ENCODE measurements around the gene NXN. TPM values are rescaled to one million over a fixed set of nuclear protein-coding genes. Genes with fewer than 3 reads are reported as not detected.

Gene NXN
- total RNA-seq, 6 donors from 2014 or later, result 32.4 to 63.1 (median 52.2) TPM

- Histone ChIP-seq H3K27me3 (no peaks in the 10 kb centered on the region), H3K9me3 (no peaks in the 10 kb centered on the region), H3K4me3 (no peak overlapping the region), H3K4me1 (peaks cover 6 to 15% (median 8%) of the 10 kb centered on the region in 4 donors), H3K27ac (no peak overlapping the region), H3K36me3 (no peaks in the 10 kb centered on the region)
- no peak for TF ChIP-seq CTCF (IDR thresholded peaks at IDR 0.05)
- TF ChIP-seq POLR2AphosphoS5 (IDR thresholded peaks at IDR 0.05), result no peak
- no peak for TF ChIP-seq POLR2A (IDR thresholded peaks at IDR 0.05)
- no peak for ATAC-seq (ENCODE audit: low FRiP score in 2 of 2)
- no peak for DNase-seq
- WGBS, 2 donors, result 61 to 82% methylated on average over 12 to 13 of the region's 13 CpGs
These were observed 13.4 kb upstream of the NXN start for GRCh38 chr17:992933-993332.

- ATAC-seq (ENCODE audit: low FRiP score in 2 of 2) (no peak), DNase-seq (no peak)
- Histone ChIP-seq H3K27ac (no peak overlapping the region), H3K4me3 (no peak overlapping the region), H3K9me3 (no peaks in the 10 kb centered on the region), H3K36me3 (no peaks in the 10 kb centered on the region), H3K4me1 (no peaks in the 10 kb centered on the region), H3K27me3 (no peaks in the 10 kb centered on the region)
- TF ChIP-seq CTCF (IDR thresholded peaks at IDR 0.05), result no peak
- TF ChIP-seq EP300 (IDR thresholded peaks at IDR 0.05), result no peak
- no peak for TF ChIP-seq POLR2A (IDR thresholded peaks at IDR 0.05)
- no peak for TF ChIP-seq POLR2AphosphoS5 (IDR thresholded peaks at IDR 0.05)
- WGBS, 2 donors, result 84 to 94% methylated on average over 10 to 11 of the region's 11 CpGs
These were observed 9.0 kb upstream of the NXN start for GRCh38 chr17:988561-988960.

- no peak overlapping the region for H3K27ac ChIP-seq
- TF ChIP-seq POLR2AphosphoS5 (IDR thresholded peaks at IDR 0.05), result no peak
- no peak for TF ChIP-seq EP300 (IDR thresholded peaks at IDR 0.05)
- no peak for TF ChIP-seq POLR2A (IDR thresholded peaks at IDR 0.05)
- no peak for TF ChIP-seq CTCF (IDR thresholded peaks at IDR 0.05)
- DNase-seq (no peak), ATAC-seq (ENCODE audit: low FRiP score in 2 of 2) (no peak)
- no peaks in the 10 kb centered on the region for H3K27me3 ChIP-seq
- H3K36me3 ChIP-seq, result no peaks in the 10 kb centered on the region
- no peaks in the 10 kb centered on the region for H3K9me3 ChIP-seq
- H3K4me3 ChIP-seq, result no peak overlapping the region
- H3K4me1 ChIP-seq, result no peaks in the 10 kb centered on the region
- 96% methylated on average over 15 of the region's 15 CpGs for WGBS, 2 donors
These were observed 8.4 kb upstream of the NXN start for GRCh38 chr17:987931-988330.

GRCh38 chr17:986322-986929, 6.8 kb upstream of the NXN start:
- no peaks in the 10 kb centered on the region for H3K9me3 ChIP-seq
- no peaks in the 10 kb centered on the region for H3K27me3 ChIP-seq
- no peak overlapping the region for H3K27ac ChIP-seq
- no peak for DNase-seq
- H3K36me3 ChIP-seq, result no peaks in the 10 kb centered on the region
- no peaks in the 10 kb centered on the region for H3K4me1 ChIP-seq
- no peak overlapping the region for H3K4me3 ChIP-seq
- 88 to 96% methylated on average over 5 to 6 of the region's 6 CpGs for WGBS, 2 donors
- no peak for TF ChIP-seq CTCF (IDR thresholded peaks at IDR 0.05)
- TF ChIP-seq POLR2AphosphoS5 (IDR thresholded peaks at IDR 0.05), result no peak
- TF ChIP-seq POLR2A (IDR thresholded peaks at IDR 0.05), result no peak
- TF ChIP-seq EP300 (IDR thresholded peaks at IDR 0.05), result no peak
- ATAC-seq (ENCODE audit: low FRiP score in 2 of 2), result no peak

GRCh38 chr17:983921-984320, 4.3 kb upstream of the NXN start:
- TF ChIP-seq CTCF (IDR thresholded peaks at IDR 0.05) (no peak), EP300 (IDR thresholded peaks at IDR 0.05) (no peak), POLR2AphosphoS5 (IDR thresholded peaks at IDR 0.05) (no peak), POLR2A (IDR thresholded peaks at IDR 0.05) (no peak)
- no peak for DNase-seq
- H3K4me1 ChIP-seq, result peaks cover 6 to 15% (median 10%) of the 10 kb centered on the region in 4 donors
- no peaks in the 10 kb centered on the region for H3K36me3 ChIP-seq
- no peak for ATAC-seq (ENCODE audit: low FRiP score in 2 of 2)
- no peaks in the 10 kb centered on the region for H3K9me3 ChIP-seq
- no peak overlapping the region for H3K4me3 ChIP-seq
- no peaks in the 10 kb centered on the region for H3K27me3 ChIP-seq
- 66 to 71% methylated on average over 3 of the region's 3 CpGs for WGBS, 2 donors
- no peak overlapping the region for H3K27ac ChIP-seq

Measured in upper lobe of left lung (tissue), 6 donors.